Stomach (tissue), 4 donors: ENCODE data around the gene DIAPH2.

ENCODE experiments used
- CTCF ChIP-seq, 7 experiments: fragments of 450-650 bp in 4 of 7; fragments of 200-600 bp in 3 of 7; sonication (generic) in 3 of 7; IDR thresholded peaks; one replicate each; pipeline ENCODE4 v1.5.1; 2016 to 2019; ENCODE audit warnings: antibody characterized with exemption in 7 of 7, control low read depth in 2 of 7, mild to moderate bottlenecking in 1 of 7
- EP300 ChIP-seq: sonication (generic); formaldehyde crosslinking; IDR thresholded peaks from one replicate; pipeline ENCODE4 v1.6.1; 2017; ENCODE audit warnings: antibody characterized with exemption
- POLR2A ChIP-seq, 4 donors: fragments of 450-650 bp; IDR thresholded peaks; one replicate each; pipeline ENCODE4 v1.6.1; 2016; ENCODE audit warnings: antibody characterized with exemption in 4 of 4, control low read depth in 2 of 4, mild to moderate bottlenecking in 1 of 4, moderate library complexity in 1 of 4
- POLR2AphosphoS5 ChIP-seq, 3 donors: sonication (generic); formaldehyde crosslinking; IDR thresholded peaks; one replicate each; pipeline ENCODE4 v1.6.1; 2016; ENCODE audit warnings: antibody characterized with exemption in 3 of 3

- no peak for TF ChIP-seq CTCF (IDR thresholded peaks at IDR 0.05)
- TF ChIP-seq EP300 = no peak
- no peak for TF ChIP-seq POLR2A (IDR thresholded peaks at IDR 0.05)
- TF ChIP-seq POLR2AphosphoS5 (IDR thresholded peaks at IDR 0.05) = no peak
Observed at GRCh38 chrX:96756491-96756890, 71.8 kb downstream of the DIAPH2 start.
